HG02852 (cell line): ENCODE data around the gene SKIDA1.
"Not testable (repeated sequence)": the region's sequence is repeated elsewhere in the genome, so short reads cannot be mapped to it uniquely, and the experiment has no call there.

ENCODE experiments used
- ATAC-seq: cut with Tn5 transposase; IDR thresholded peaks from one replicate; pipeline ENCODE4 v1.9.1; 2021; ENCODE audit warnings: mild to moderate bottlenecking, moderate library complexity; ENCODE audit not compliant: unreplicated experiment

Gene SKIDA1

GRCh38 chr10:21525367-21526187 is at the start of gene SKIDA1:
SKIDA1 (minus strand) TSS chr10:21525682; CDS start chr10:21517822, 7,860 bp downstream.
- ATAC-seq: peak; percentile 42

GRCh38 chr10:21574514-21574913 is 49.0 kb upstream of the SKIDA1 start:
- not testable (repeated sequence) for ATAC-seq

- no peak for ATAC-seq
These were observed 47.1 kb upstream of the SKIDA1 start for GRCh38 chr10:21572578-21572977.

GRCh38 chr10:21570761-21571521 is 45.5 kb upstream of the SKIDA1 start:
- no peak for ATAC-seq

GRCh38 chr10:21558984-21559383 is 33.5 kb upstream of the SKIDA1 start:
- not testable (repeated sequence) for ATAC-seq

- no peak for ATAC-seq
These were observed 31.0 kb upstream of the SKIDA1 start for GRCh38 chr10:21556527-21556926.

GRCh38 chr10:21552638-21553037 is 27.2 kb upstream of the SKIDA1 start:
- no peak for ATAC-seq

GRCh38 chr10:21547246-21547645 is 21.8 kb upstream of the SKIDA1 start:
- no peak for ATAC-seq

- not testable (repeated sequence) for ATAC-seq
These were observed 15.2 kb upstream of the SKIDA1 start for GRCh38 chr10:21540701-21541100.

GRCh38 chr10:21536874-21537273 is 11.4 kb upstream of the SKIDA1 start:
- no peak for ATAC-seq

GRCh38 chr10:21535976-21536375 is 10.5 kb upstream of the SKIDA1 start:
- ATAC-seq: not testable (repeated sequence)

- no peak for ATAC-seq
These were observed 10.0 kb upstream of the SKIDA1 start for GRCh38 chr10:21535494-21535965.

GRCh38 chr10:21534604-21535493 is 9.4 kb upstream of the SKIDA1 start:
- peak; percentile 21 for ATAC-seq

GRCh38 chr10:21534280-21534586 is 8.8 kb upstream of the SKIDA1 start:
- ATAC-seq: no peak

- peak; percentile 83 for ATAC-seq
These were observed 8.2 kb upstream of the SKIDA1 start, which contains the start of gene MLLT10 for GRCh38 chr10:21533467-21534279. MLLT10 (plus strand) TSS chr10:21534232; CDS start chr10:21534645, 413 bp downstream.

GRCh38 chr10:21532694-21533466 is 7.4 kb upstream of the SKIDA1 start:
- ATAC-seq: no peak

GRCh38 chr10:21531164-21531563 is 5.7 kb upstream of the SKIDA1 start:
- ATAC-seq: no peak

- ATAC-seq: no peak
These were observed 5.2 kb upstream of the SKIDA1 start for GRCh38 chr10:21530641-21531040.

- ATAC-seq: no peak
These were observed 4.7 kb upstream of the SKIDA1 start for GRCh38 chr10:21530168-21530567.
